ENCODE results near the gene TRAPPC10.

DNA sequence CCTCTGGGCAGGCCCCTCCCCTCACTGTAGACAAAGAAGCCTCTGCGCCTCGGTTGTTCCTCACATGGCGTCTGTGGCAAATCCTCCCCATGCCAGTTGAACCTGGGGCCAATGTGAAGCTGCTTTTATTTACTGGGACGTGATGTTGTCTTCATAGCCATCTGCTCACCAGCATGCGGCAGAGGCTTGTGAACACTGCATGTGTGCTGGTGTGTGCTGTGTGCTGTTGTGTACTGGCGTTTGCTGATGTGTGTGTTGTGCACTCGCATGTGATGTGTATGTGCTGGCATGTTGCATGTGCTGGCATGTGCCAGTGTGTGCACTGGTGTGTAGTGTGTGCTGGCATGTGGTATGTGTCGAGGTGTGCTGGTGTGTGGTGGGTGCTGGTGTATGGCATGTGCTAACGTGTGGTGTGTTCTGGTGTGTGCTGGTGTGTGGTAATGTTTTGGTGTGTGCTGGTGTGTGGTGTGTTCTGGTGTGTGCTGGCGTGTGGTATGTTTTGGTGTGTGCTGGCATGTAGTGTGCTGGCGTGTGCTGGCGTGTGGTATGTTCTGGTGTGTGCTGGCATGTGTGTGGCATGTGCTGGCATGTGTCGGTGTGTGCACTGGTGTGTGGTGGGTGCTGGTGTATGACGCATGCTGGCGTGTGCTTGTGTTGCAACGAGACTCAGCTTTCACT, 37.2 kb upstream of the TRAPPC10 start:
- TF ChIP-seq POLR2A (IDR thresholded peaks at IDR 0.05) (no peak), CTCF (IDR thresholded peaks at IDR 0.05) (no peak), EP300 (IDR thresholded peaks at IDR 0.05) (no peak)
